ENCODE data around the gene ZDHHC11. TPM values are rescaled to one million over a fixed set of nuclear protein-coding genes. Genes with fewer than 3 reads are reported as not detected.

ZDHHC11 gene
- total and polyA plus RNA-seq, 2 of the 4 experiments (the other 2 are of a cell fraction): 0.36 to 1.6 TPM

DNA sequence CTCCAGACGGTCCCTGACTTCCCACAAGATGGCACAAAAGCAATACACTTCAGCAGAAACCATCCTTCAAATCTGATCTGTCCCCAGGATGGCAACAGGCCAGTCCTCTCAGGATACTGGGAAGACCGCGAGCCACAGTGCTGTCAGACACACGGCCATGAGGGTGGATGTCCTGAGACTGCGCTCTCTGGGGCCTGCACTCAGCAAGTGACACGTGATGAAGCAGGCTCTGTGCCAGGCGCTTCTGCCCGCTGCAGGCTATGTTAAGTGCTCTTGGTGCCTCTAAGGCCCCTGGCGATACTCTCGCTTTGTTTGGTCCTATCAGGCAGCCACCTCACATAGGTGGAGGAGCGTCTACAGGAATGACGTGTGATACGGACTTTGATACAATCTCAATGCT lies 34.7 kb upstream of the ZDHHC11 start:
- Histone ChIP-seq H3K36me3 (ENCODE audit: control insufficient read depth, insufficient read depth, low read length) (peaks cover 84% of the 10 kb centered on the region), H3K14ac (replicated peaks; ENCODE audit: low read depth, low read length) (no peak overlapping the region), H3K27ac (ENCODE audit: insufficient read depth, low read length) (no peak overlapping the region), H3K9me3 (ENCODE audit: control insufficient read depth, insufficient read depth, low read length) (no peaks in the 10 kb centered on the region), H4K20me1 (ENCODE audit: insufficient read depth, low read length) (peaks cover 29% of the 10 kb centered on the region), H3K18ac (ENCODE audit: low read depth, low read length) (no peak overlapping the region), H3K4me3 (ENCODE audit: insufficient read depth, low read depth, low read length) (no peak overlapping the region), H3K27me3 (ENCODE audit: control insufficient read depth, insufficient read depth, low read length) (no peaks in the 10 kb centered on the region), H2BK120ac (ENCODE audit: low read depth, low read length) (no peak overlapping the region), H3K79me1 (ENCODE audit: low read depth in 1 of 2, low read length in 2 of 2) (peaks cover 43 to 54% of the 10 kb centered on the region in 2 experiments), H2BK15ac (ENCODE audit: low read depth, low read length) (no peak overlapping the region), H2AFZ (replicated peaks; ENCODE audit: low read length, poor library complexity) (no peak overlapping the region), H4K8ac (ENCODE audit: low read depth in 2 of 2, low read length in 2 of 2) (no peak overlapping the region), H2AK5ac (ENCODE audit: low read depth, low read length) (no peak overlapping the region), H3K9ac (ENCODE audit: low read depth, low read length) (no peak overlapping the region), H4K5ac (ENCODE audit: low read depth, low read length) (no peak overlapping the region), H3K56ac (ENCODE audit: extremely low read depth, insufficient read depth, low read length) (no peak overlapping the region), H2BK5ac (ENCODE audit: low read depth, low read length, poor library complexity, severe bottlenecking) (no peak overlapping the region), H3K23ac (ENCODE audit: low read depth, low read length) (no peak overlapping the region), H3K4ac (ENCODE audit: low read depth, low read length) (no peak overlapping the region), H4K91ac (ENCODE audit: insufficient read depth, low read depth, low read length) (no peak overlapping the region), H2AK9ac (replicated peaks; ENCODE audit: low read depth, low read length, poor library complexity) (peak overlapping the region; percentile 5), H2BK20ac (ENCODE audit: low read depth, low read length) (no peak overlapping the region), H3K4me2 (ENCODE audit: low read depth, low read length) (no peak overlapping the region), H3K4me1 (ENCODE audit: control insufficient read depth, insufficient read depth, low read length) (no peaks in the 10 kb centered on the region), H3K9me1 (ENCODE audit: insufficient read depth, low read length) (peaks cover 11% of the 10 kb centered on the region)
- DNase-seq (no peak), ATAC-seq (ENCODE audit: low read depth) (no peak)
- CTCF ChIA-PET: no interaction called here
- intact Hi-C loops (cut with micrococcal nuclease): no loop called here
- no TSS peak for BruUV-seq (replicated peaks)
- POLR2A ChIA-PET (ENCODE audit: unreplicated experiment): no interaction called here
- in situ Hi-C loops (cut with MboI; ENCODE audit: low sequenced_read_pairs): no loop called here
- no peak for TF ChIP-seq ELK1 (IDR thresholded peaks at IDR 0.05; ENCODE audit: borderline replicate concordance, low read depth, low read length)
- no peak for TF ChIP-seq RFX5 (IDR thresholded peaks at IDR 0.05; ENCODE audit: low read depth, low read length)
- TF ChIP-seq CEBPB (IDR thresholded peaks at IDR 0.05; ENCODE audit: low read depth, low read length): no peak
- TF ChIP-seq, protein P1, sequence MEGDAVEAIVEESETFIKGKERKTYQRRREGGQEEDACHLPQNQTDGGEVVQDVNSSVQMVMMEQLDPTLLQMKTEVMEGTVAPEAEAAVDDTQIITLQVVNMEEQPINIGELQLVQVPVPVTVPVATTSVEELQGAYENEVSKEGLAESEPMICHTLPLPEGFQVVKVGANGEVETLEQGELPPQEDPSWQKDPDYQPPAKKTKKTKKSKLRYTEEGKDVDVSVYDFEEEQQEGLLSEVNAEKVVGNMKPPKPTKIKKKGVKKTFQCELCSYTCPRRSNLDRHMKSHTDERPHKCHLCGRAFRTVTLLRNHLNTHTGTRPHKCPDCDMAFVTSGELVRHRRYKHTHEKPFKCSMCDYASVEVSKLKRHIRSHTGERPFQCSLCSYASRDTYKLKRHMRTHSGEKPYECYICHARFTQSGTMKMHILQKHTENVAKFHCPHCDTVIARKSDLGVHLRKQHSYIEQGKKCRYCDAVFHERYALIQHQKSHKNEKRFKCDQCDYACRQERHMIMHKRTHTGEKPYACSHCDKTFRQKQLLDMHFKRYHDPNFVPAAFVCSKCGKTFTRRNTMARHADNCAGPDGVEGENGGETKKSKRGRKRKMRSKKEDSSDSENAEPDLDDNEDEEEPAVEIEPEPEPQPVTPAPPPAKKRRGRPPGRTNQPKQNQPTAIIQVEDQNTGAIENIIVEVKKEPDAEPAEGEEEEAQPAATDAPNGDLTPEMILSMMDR (conservative IDR thresholded peaks at IDR 0.05; ENCODE audit: low read depth, low read length): no peak
- TF ChIP-seq MAZ (IDR thresholded peaks at IDR 0.05; ENCODE audit: borderline replicate concordance, low read depth, low read length): no peak
- no peak for TF ChIP-seq RAD21 (IDR thresholded peaks at IDR 0.05; ENCODE audit: low read length)
- no peak for TF ChIP-seq MAFK (IDR thresholded peaks at IDR 0.05; ENCODE audit: low read depth, low read length)
- TF ChIP-seq POLR2A (IDR thresholded peaks at IDR 0.05; ENCODE audit: low read depth, low read length): no peak
- dilution Hi-C loops (cut with HindIII; ENCODE audit: low sequenced_read_pairs, unreplicated experiment): no loop called here
- WGBS, 2 experiments (ENCODE audit: extremely low coverage in 2 of 2, insufficient read length in 1 of 2): 74% methylated on average over 3 of the region's 13 CpGs; no CpG with 5 or more reads in 1 of the 2 experiments
